PC-9 (cell line): ENCODE measurements around the gene GNAQ. TPM values are rescaled to one million over a fixed set of nuclear protein-coding genes. Genes with fewer than 3 reads are reported as not detected.

ENCODE experiments used
- BruUV-seq: library from RNA; stranded (reverse); fragments of 400-500 nt; replicated peaks from 2 replicates; lab custom pipeline; 2021; lab: Mats Ljungman, UMichigan
- CTCF ChIA-PET: fragments of 300-600 bp; sonication (Branson Sonifier 250); formaldehyde crosslinking; loops from one replicate; lab custom pipeline; 2022; ENCODE audit warnings: antibody characterized with exemption; lab: Charles Lee
- POLR2A ChIA-PET: fragments of 300-600 bp; sonication (Branson Sonifier 250); formaldehyde crosslinking; loops from one replicate; lab custom pipeline; 2022; ENCODE audit warnings: antibody characterized with exemption; ENCODE audit not compliant: unreplicated experiment; lab: Charles Lee
- DNase-seq, 2 experiments: peaks; one replicate each; pipeline versions ENCODE4 v3.0.0 to v3.0.0-alpha.2; 2015 to 2022; ENCODE audit warnings: mixed read lengths in 1 of 2
- H2AFZ ChIP-seq: fragments of 200-600 bp; sonication (generic); 2 replicates; pipeline ENCODE4 v1.8.1; 2017; ENCODE audit warnings: antibody characterized with exemption
- H3F3A ChIP-seq: fragments of 200-600 bp; sonication (generic); 2 replicates; pipeline ENCODE4 v1.8.1; 2017; ENCODE audit warnings: antibody characterized with exemption, mild to moderate bottlenecking, low read depth; ENCODE audit not compliant: insufficient read depth
- H3K27ac ChIP-seq: fragments of 200-600 bp; sonication (generic); 2 replicates; pipeline ENCODE4 v1.6.1; 2016; ENCODE audit warnings: mixed run types
- H3K27me3 ChIP-seq: fragments of 200-600 bp; sonication (generic); 2 replicates; pipeline ENCODE4 v1.6.1; 2016; ENCODE audit warnings: low read depth, mixed run types; ENCODE audit not compliant: insufficient read depth
- H3K36me3 ChIP-seq: fragments of 200-600 bp; sonication (generic); 2 replicates; pipeline ENCODE4 v1.6.1; 2016; ENCODE audit warnings: low read depth, mixed run types
- H3K4me1 ChIP-seq: fragments of 200-600 bp; sonication (generic); replicated peaks from 2 replicates; pipeline ENCODE4 v1.6.1; 2016; ENCODE audit warnings: mixed run types; ENCODE audit not compliant: insufficient read depth
- H3K4me2 ChIP-seq: fragments of 200-600 bp; sonication (generic); 2 replicates; pipeline ENCODE4 v1.6.1; 2017; ENCODE audit warnings: mixed run types
- H3K4me3 ChIP-seq: fragments of 200-600 bp; sonication (generic); 2 replicates; pipeline ENCODE4 v1.6.1; 2016; ENCODE audit warnings: mixed run types
- H3K79me2 ChIP-seq: fragments of 200-600 bp; sonication (generic); 2 replicates; pipeline ENCODE4 v1.6.1; 2017; ENCODE audit warnings: low read depth, mixed run types
- H3K9me2 ChIP-seq: fragments of 200-600 bp; sonication (generic); 2 replicates; pipeline ENCODE4 v1.8.1; 2017; ENCODE audit warnings: mild to moderate bottlenecking; ENCODE audit not compliant: insufficient read depth
- H3K9me3 ChIP-seq: fragments of 200-600 bp; sonication (generic); 2 replicates; pipeline ENCODE4 v1.8.1; 2016; ENCODE audit warnings: low read depth; ENCODE audit not compliant: insufficient read depth
- H4K20me1 ChIP-seq: fragments of 200-600 bp; sonication (generic); 2 replicates; pipeline ENCODE4 v1.8.1; 2017; ENCODE audit not compliant: insufficient read depth
- CTCF ChIP-seq: fragments of 200-600 bp; sonication (generic); conservative IDR thresholded peaks from 2 replicates; pipeline ENCODE4 v1.6.1; 2017; ENCODE audit warnings: mixed run types, antibody characterized with exemption, mild to moderate bottlenecking, moderate library complexity
- EZH2 ChIP-seq: fragments of 200-600 bp; sonication (generic); IDR thresholded peaks from 2 replicates; pipeline ENCODE4 v1.8.0; 2017; ENCODE audit warnings: antibody characterized with exemption, low read depth
- intact Hi-C: fragments of 100-400 bp; cut with micrococcal nuclease; formaldehyde crosslinking; loops from one replicate; pipeline ENCODE4 v1.10.0; 2022; ENCODE audit not compliant: unreplicated experiment
- total RNA-seq: library from RNA; stranded (reverse); gene quantifications from 2 replicates; pipeline ENCODE4 v1.2.3, GENCODE V29; 2021

Gene GNAQ
- total RNA-seq, 1 experiment from 2014 or later, result 51.6 TPM

GRCh38 chr9:78000221-78000620 is 31.4 kb downstream of the GNAQ start:
- Histone ChIP-seq H3K9me2 (no peaks in the 10 kb centered on the region), H3K4me3 (no peak overlapping the region), H3F3A (no peaks in the 10 kb centered on the region; the same call in 1 of the 2 replicates), H3K36me3 (no peaks in the 10 kb centered on the region), H4K20me1 (no peaks in the 10 kb centered on the region), H3K79me2 (peaks cover 83% of the 10 kb centered on the region), H3K27ac (no peak overlapping the region), H3K27me3 (no peaks in the 10 kb centered on the region), H3K9me3 (no peaks in the 10 kb centered on the region), H3K4me2 (no peak overlapping the region), H3K4me1 (peaks cover 9% of the 10 kb centered on the region; the same call in 1 of the 2 replicates), H2AFZ (no peak overlapping the region)
- no peak for DNase-seq
- intact Hi-C loops, result no loop called here
- POLR2A ChIA-PET, result no interaction called here
- no peak for TF ChIP-seq EZH2
- TF ChIP-seq CTCF, result no peak
- CTCF ChIA-PET, result interaction anchor here (1.1 kb wide), 1 partner anchor 23 kb away, joined by 4 read pairs; no protein-coding TSS in a partner anchor
- BruUV-seq, result no TSS peak

- Histone ChIP-seq H3F3A (no peaks in the 10 kb centered on the region), H3K36me3 (no peaks in the 10 kb centered on the region), H4K20me1 (no peaks in the 10 kb centered on the region), H3K27ac (no peak overlapping the region), H3K4me3 (no peak overlapping the region), H3K9me2 (no peaks in the 10 kb centered on the region), H3K27me3 (no peaks in the 10 kb centered on the region), H3K79me2 (peaks cover 83% of the 10 kb centered on the region), H3K4me2 (no peak overlapping the region), H3K4me1 (peaks cover 9% of the 10 kb centered on the region; the same call in 1 of the 2 replicates), H3K9me3 (no peaks in the 10 kb centered on the region), H2AFZ (no peak overlapping the region)
- no TSS peak for BruUV-seq
- no peak for DNase-seq
- ChIA-PET CTCF (no interaction called here), POLR2A (no interaction called here)
- TF ChIP-seq EZH2, result no peak
- no peak for TF ChIP-seq CTCF
- intact Hi-C loops, result no loop called here
Observed at GRCh38 chr9:77999231-77999631, 32.4 kb downstream of the GNAQ start.

- Histone ChIP-seq H2AFZ (no peak overlapping the region), H3K27ac (no peak overlapping the region), H3K36me3 (no peaks in the 10 kb centered on the region), H3K27me3 (no peaks in the 10 kb centered on the region), H3K9me2 (no peaks in the 10 kb centered on the region), H3K9me3 (no peaks in the 10 kb centered on the region), H3K4me2 (no peak overlapping the region), H3F3A (no peaks in the 10 kb centered on the region), H3K79me2 (peaks cover 75% of the 10 kb centered on the region), H3K4me1 (peaks cover 9% of the 10 kb centered on the region; the same call in 1 of the 2 replicates), H4K20me1 (no peaks in the 10 kb centered on the region), H3K4me3 (no peak overlapping the region)
- no peak for DNase-seq
- POLR2A ChIA-PET, result no interaction called here
- BruUV-seq, result no TSS peak
- intact Hi-C loops, result no loop called here
- CTCF ChIA-PET, result interaction anchor here (0.7 kb wide), 1 partner anchor 1593 kb away, joined by 3 read pairs; no protein-coding TSS in a partner anchor
- TF ChIP-seq EZH2 (no peak), CTCF (no peak)
Observed at GRCh38 chr9:77997611-77998284, 33.9 kb downstream of the GNAQ start.
